ELF-1 (cell line): Measurements from ENCODE around the gene AKR1C4.
A peak's percentile ranks its signal among the peaks of the same experiment; 100 is the strongest.
"Not testable (repeated sequence)": the region's sequence is repeated elsewhere in the genome, so short reads cannot be mapped to it uniquely, and the experiment has no call there.

Experiments
- DNase-seq: peaks from one replicate; pipeline ENCODE4 v3.0.0-alpha.2; 2016; ENCODE audit warnings: low read depth, low spot score

Gene AKR1C4

GRCh38 chr10:5206799-5207198 lies 10.2 kb downstream of the AKR1C4 start:
- no peak for DNase-seq

DNA sequence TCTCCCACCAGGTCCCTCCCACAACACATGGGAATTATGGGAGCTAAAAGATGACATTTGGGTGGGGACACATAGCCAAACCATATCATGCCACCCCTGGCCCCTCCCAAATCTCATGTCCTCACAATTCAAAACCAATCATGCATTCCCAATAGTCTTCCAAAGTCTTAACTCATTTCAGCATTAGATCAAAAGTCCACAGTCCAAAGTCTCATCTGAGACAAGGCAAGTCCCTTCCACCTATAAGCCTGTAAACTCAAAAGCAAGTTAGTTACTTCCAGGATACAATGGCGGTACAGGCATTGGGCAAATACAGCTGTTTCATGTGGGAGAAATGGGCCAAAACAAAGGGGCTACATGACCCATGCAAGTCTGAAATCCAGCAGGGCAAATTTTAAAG lies 13.1 kb downstream of the AKR1C4 start:
- DNase-seq = not testable (repeated sequence)

- not testable (repeated sequence) for DNase-seq
Measured at GRCh38 chr10:5210261-5210660, 13.6 kb downstream of the AKR1C4 start.

DNA sequence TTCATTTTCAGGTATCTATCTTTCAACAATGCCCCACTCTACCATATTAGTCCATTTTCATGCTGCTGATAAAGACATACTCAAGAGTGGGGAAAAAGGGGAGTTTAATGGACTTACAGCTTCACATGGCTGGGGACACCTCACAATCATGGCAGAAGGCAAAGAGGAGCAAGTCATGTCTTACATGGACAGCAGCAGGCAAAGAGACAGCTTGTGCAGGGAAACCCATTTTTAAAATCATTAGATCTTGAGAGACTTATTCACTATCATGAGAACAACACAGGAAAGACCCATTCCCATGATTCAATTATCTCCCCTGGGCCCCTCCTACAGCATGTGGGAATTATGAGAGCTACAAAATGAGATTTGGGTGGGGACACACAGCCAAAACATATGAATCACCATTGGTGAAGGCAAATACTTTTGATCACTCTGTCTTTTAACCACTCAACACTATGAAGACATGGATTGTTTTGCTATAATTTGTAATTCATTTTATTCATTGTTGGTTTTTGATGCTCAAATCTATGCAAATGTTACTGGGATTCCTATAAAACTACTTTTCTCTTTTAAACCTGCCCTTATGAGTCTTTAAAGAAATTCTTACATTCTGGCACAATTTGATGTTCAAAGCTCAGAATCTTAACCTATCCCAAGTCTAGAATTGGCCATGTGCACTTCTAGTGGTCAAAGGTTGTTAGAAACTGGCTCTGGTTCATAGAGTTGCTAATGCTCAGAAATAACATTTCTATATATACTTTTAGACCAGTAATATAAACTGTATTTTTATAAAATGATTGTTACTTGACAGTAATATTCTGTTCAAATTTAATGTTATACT lies 15.3 kb downstream of the AKR1C4 start:
- DNase-seq = no peak

DNA sequence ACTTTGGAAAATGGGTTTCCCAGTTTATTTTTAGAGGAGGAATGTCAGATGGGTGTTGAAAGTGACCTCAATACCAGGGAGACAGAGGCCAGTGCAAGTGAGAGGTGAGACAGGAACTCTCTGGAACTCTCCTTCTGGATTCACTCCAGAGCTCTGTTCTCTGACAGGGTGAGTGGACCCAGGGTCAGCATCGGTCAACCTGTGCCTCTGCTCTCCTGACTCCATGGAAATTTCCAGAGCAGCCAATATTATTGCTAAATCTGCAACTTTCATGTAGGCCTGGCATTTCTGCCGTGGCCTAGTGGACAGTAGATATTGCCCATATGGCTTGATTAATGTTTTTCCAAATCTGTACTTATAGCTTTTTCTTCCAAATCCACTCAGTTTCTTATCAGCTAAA lies 20.2 kb downstream of the AKR1C4 start:
- DNase-seq = no peak

GRCh38 chr10:5219262-5219661 lies 22.6 kb downstream of the AKR1C4 start:
- DNase-seq = no peak

GRCh38 chr10:5222942-5223341 lies 26.3 kb downstream of the AKR1C4 start:
- not testable (repeated sequence) for DNase-seq

DNA sequence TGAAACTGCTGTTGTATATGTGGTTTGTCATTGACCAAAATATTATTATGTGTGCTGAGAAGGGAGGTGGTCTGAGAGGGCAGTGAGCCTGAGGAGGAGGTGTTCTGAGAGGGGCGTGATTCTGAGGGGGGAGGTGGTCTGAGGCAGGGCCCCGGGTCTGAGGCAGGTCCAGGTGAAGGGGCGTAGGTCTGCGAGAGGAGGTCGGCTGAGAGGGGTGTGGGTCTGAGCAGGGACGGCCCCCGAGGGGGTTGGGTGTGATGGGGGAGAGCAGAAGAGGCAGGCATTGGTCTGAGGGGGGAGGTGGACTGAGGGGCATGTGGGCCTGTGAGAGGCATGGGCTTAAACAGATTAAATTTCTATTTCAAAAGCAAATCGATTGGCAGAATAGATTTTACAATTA lies 32.4 kb downstream of the AKR1C4 start:
- no peak for DNase-seq

DNA sequence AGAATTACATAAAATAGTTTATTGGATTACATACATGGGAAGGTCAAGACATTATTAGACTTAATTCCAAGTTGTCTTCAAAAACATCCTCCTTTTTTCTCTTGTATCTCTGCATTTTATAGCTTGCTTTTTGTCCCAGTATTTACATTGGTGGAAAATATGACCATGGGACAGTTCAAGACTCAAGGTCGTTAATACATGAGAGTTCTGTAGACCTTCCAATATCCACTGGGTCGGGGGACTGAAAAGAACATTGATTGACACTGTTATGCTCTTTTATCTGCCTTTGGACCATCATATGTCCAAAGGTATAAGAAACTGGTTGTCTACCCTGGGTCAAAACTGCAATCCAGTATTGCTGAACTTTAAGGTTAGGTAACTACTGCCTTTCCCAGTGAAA lies 36.7 kb downstream of the AKR1C4 start:
- no peak for DNase-seq

DNA sequence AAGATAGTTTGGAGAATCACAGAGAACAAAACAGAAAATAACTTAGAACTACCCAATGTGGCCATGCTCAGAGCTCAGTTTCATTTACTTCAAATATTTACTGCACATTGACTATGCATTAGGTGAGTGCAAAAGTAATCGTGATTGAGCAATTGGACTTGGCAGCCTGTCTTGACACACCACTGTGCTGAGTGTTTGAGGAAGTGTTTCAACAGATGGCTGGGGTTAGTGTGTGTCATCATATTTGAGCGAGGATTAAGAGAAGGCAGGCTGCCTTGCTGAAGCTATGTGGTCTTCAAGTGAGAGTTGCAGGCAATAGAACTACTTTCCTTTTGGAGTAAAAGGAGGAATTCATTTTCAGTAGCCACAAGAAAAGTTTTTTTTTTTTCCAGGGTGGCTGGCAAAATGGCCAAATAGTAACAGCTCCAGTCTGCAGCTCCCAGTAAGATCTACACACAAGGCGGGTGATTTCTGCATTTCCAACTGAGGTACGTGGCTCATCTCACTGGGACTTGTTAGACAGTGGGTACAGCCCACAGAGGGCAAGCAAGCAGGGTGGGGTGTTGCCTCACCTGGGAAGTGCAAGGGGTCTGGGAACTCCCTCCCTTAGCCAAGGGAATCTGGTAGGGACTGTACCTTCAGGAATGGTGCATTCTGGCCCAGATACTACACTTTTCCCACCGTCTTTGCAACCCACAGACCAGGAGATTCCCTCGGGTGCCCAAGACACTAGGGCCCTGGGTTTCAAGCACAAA lies 37.6 kb downstream of the AKR1C4 start:
- no peak for DNase-seq

DNA sequence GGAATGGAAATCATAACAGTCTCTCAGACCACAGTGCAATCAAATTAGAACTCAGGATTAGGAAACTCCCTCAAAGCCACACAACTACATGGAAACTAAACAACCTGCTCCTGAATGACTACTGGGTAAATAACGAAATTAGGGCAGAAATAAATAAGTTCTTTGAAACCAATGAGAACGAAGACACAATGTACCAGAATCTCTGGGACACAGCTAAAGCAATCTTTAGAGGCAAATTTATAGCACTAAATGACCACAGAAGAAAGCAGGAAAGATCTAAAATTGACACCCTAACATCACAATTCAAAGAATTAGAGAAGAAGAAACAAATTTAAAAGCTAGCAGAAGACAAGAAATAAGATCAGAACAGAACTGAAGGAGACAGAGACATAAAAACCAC lies 40.9 kb downstream of the AKR1C4 start:
- not testable (repeated sequence) for DNase-seq

DNA sequence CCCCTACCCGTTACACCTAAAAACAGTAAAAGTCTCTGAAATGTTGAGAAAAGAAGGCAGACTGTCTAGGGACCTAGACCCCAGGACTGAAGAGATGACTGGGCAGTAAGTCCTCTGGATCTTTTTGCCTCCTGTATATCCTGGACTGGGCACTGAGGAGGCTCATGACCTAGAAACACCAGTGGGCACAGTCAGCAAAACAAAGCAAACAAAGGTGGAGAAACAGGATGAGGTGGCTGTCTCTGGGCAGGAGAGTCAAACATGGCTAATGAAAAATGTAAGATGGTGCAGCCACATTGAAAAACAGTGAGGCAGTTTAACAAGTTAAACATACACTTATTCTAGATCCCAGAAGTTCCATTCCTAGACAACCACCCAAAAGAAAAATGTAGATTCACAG lies 45.9 kb downstream of the AKR1C4 start:
- DNase-seq = no peak

DNA sequence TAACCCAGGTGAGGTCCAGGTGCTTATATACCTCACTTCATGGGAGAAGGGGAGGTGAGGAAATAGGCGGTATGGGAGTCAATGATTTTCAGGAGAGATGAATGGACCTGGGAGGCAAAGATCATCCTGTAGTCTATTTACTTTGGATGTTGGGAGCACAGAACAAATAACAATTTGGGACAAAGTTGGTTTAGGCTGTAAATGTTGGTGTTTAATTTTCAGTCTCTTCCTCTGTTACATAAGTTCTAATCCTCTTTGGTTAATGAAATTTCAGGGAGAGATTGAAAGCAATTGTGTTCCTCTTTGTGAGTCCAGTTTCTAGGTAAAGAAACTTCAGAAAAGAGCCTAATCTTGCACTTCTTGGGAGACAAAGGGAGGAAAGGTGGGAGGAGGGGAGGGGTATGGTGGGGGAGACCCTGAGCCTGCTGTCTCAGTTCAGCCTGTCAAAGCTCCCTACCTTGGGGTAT lies 46.9 kb downstream of the AKR1C4 start:
- DNase-seq = no peak

- peak; percentile 24 for DNase-seq
Measured at GRCh38 chr10:5252177-5253037, 55.8 kb downstream of the AKR1C4 start.

GRCh38 chr10:5254488-5254887 lies 57.9 kb downstream of the AKR1C4 start:
- no peak for DNase-seq

- not testable (repeated sequence) for DNase-seq
Measured at GRCh38 chr10:5257768-5258167, 61.1 kb downstream of the AKR1C4 start.

DNA sequence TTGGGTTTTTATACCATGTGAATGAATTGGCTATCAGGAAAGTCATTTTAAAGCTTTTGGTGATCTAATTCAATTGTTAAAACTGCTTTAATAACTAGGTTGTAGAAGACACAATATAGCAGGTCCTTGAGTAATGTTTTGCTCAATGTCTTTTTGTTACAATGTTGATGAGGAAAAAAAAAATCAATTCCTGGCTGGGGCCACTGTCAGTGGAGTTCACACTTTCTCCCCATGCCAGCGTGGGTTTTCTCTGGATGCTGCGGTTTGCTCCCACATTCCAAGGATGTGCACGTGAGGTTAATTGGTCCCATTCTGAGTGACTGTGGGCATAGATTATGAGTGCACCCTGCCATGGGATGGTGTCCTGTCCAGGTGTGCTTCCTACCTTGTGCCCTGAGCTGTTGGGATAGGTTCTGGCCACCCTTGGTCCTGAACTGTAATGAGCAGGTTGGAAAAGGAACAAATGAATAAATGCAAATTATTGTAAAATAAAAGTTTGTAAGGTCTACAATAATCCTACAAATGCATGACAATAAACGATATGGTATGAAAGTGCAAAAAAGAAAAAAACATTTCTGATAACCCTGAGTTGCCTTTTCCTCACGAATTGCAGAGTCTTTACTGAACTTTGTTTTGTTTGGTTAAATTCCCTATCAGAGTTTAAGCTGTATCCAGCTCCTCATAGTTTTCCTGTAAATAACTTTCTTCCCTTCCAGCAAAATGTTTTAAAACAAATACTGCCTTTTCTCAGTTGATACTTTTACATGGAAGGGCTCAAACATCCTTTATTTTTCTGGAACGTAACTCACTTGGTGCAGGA lies 62.7 kb downstream of the AKR1C4 start:
- DNase-seq = no peak

DNA sequence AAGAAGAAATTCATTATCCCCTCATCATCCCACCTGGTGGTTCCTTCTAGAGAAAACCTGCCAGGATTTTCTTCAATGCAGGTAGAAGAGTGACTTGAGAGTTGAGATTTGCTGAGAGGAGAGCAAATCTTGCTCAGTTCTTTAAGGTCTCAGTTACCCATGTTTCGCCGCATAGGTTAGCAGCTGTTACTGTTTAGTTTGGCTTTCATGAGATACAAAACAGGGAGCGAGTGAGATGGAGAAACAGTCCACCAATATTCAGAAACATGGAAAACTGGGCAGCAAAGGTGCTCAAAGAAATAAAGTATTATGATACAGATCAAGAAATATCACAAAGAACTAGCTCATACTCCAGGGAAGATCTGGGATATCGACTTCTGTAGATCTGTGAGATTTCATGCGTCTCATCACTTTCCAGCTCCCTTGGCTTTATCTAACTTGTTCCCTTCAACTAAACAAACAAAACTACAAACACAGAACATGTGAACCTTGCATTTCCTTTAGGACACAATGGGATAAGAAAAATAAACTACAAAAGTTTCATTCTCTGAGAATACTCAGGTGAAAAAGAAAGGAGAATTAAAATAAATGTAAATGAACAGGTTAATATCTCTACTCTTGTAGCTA lies 63.4 kb downstream of the AKR1C4 start:
- no peak for DNase-seq

- no peak for DNase-seq
Measured at GRCh38 chr10:5260828-5261227, 64.2 kb downstream of the AKR1C4 start.

GRCh38 chr10:5265139-5265538 lies 68.5 kb downstream of the AKR1C4 start:
- no peak for DNase-seq

GRCh38 chr10:5266351-5266750 lies 69.7 kb downstream of the AKR1C4 start:
- DNase-seq = no peak
